GM19240 (cell line): ENCODE data around the gene DOCK11.
"Not testable (repeated sequence)": the region's sequence is repeated elsewhere in the genome, so short reads cannot be mapped to it uniquely, and the experiment has no call there.

ENCODE experiments used
- DNase-seq: peaks from one replicate; pipeline ENCODE4 v3.0.0; 2011; ENCODE audit warnings: low spot score; ENCODE audit not compliant: insufficient read length

Gene DOCK11

DNA sequence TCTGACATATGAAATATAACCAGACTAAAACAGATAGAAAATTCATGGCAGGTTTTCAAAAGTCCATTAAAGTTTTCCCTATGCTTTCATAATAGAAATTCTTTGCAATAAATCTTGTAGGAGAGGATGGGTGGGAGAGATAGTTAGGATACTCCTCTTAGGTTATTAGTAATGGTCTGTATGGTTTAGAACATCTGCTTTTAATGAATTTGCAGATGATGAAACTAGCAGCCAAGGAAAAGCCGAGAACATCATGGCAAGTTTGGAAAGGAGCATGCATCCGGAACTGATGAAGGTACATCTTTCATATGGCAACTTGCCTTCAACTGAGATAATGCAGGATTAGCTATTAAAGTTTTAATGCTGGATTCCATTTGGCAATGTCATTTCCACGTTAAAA is 70.7 kb downstream of the DOCK11 start:
- DNase-seq, result no peak

GRCh38 chrX:118569676-118570075 is 74.1 kb downstream of the DOCK11 start:
- no peak for DNase-seq

DNA sequence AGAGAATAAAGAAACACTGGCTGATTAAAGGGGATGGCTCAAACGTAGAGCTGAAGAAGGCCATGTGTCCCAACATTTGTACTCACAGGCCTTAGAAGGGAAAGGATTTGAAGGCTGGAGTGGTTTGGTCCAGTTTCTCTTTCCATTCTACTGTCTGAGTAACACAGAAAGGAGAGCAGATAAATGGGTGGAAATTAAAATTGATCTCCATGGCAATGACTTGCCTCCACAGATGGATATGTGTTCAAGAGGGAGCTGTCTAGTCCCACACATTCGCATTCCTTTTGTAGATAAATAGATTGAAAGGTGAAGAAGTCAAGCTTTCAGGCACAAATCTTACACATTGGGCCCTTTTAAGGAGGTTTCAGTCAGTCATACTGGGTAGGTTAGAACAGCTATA is 74.6 kb downstream of the DOCK11 start:
- no peak for DNase-seq

DNA sequence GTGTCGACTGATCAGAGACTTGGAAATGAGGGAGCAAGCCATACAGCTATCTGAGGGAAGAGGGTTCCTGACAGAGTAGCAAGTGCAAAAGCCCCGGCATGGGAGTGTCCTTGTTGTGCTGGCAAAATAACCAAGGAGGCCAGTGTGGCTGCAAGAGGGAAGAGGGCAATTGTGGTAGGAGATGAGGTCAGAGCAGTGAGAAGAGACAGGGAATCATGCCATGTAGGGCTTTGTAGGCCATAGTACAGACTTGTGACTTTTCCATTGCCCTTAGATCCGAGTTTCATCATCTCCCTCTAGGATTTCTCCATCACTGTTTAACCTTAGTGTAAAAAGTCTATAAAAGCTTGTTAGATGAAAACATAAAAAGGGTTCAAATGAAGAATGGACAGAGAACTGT is 76.2 kb downstream of the DOCK11 start:
- DNase-seq, result no peak

GRCh38 chrX:118574666-118575065 is 79.1 kb downstream of the DOCK11 start:
- DNase-seq, result no peak

- DNase-seq, result no peak
Observed at GRCh38 chrX:118577041-118577440, 81.4 kb downstream of the DOCK11 start.

DNA sequence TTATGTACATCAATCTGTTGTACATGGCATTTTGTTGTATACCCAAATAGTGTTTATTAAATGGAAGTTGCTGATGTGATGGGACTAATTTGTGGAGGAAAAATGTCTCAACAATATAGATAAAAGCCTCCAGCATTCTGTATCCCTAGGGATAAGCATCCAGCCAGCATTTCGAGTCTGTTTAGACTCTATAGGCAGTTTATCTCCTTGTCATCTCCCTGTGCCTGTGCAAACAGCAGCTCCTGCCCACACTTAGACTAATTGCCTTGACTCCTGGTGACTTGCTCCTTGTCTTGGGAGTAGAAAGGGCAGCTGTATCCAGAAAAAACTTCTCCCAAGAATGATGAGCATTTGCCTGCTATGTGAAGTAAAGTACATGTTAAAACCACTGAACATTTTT is 83.8 kb downstream of the DOCK11 start:
- DNase-seq, result no peak

- DNase-seq, result not testable (repeated sequence)
Observed at GRCh38 chrX:118582926-118583325, 87.3 kb downstream of the DOCK11 start.

GRCh38 chrX:118583781-118584180 is 88.2 kb downstream of the DOCK11 start:
- DNase-seq, result no peak

DNA sequence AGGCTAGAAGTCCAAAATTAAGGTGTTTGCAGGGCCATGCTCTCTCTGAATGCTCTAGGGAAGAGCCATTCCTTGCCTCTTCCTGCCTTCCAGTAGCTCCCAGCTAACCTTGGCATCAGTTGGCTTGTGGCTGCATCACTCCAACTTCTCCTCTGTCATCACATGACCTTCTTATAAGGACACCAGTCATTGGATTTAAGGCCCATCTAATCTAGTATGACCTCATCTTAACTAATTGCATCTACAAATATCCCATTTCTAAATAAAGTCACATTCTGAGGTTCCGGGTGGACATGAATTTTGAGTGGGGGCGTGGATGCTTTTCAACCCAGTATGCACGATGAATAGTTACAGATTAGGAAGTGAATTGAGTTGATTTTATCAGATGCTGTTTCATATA is 89.7 kb downstream of the DOCK11 start:
- no peak for DNase-seq

DNA sequence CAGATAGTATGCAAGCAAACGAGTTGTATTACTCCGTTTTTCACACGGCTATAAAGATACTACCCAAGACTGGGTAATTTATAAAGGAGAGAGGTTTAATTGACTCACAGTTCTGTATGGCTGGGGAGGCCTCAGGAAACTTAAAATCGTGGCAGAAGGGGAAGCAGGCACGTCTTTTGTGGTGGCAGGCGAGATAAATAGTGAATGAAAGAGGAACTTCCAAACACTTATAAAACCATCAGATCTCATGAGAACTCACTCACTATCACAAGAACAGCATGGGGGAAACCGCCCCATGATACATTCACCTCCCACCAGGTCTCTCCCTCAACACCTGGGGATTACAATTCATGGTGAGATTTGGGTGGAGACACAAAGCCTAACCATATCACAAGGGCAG is 90.6 kb downstream of the DOCK11 start:
- DNase-seq, result not testable (repeated sequence)

- no peak for DNase-seq
Observed at GRCh38 chrX:118588715-118589114, 93.1 kb downstream of the DOCK11 start.

GRCh38 chrX:118589227-118589626 is 93.6 kb downstream of the DOCK11 start:
- DNase-seq, result no peak

GRCh38 chrX:118593407-118593806 is 97.8 kb downstream of the DOCK11 start:
- no peak for DNase-seq

DNA sequence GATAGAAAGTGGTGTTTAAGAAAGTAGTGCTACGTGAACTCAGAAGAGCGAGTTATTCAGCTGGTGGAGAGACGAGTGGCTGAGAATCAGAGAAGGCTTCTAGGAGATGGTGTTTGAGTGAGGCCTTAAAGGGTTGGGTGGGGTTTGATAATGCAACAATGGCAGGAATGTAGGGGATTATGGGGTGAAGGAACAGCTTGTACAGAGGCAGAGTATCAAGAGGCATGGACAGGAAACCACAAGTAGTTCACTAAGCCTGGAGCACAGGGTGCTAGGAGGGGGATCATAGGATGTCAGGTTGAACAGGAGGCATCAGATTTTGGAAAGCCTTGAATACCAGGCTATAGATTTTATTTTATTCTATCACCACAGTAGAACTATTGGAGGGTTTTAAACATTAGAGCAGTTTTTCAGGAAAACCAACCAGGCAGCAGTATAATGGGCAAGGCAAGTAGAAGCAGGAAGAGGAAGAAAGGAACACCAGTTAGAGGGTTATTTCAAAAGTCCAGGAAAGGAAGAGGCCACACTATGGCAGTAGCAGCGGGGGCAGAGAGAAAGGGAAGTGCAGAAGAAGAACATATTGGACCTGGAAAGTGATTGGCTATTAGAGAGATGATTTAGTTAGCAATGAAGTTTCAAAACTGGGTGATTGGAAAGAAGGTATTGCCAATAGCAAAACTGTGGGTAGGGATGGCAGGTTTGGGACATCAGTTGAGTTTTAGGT is 99.2 kb downstream of the DOCK11 start:
- DNase-seq, result no peak

- DNase-seq, result no peak
Observed at GRCh38 chrX:118595501-118596042, 100.0 kb downstream of the DOCK11 start.

GRCh38 chrX:118596390-118596789 is 100.8 kb downstream of the DOCK11 start:
- no peak for DNase-seq

DNA sequence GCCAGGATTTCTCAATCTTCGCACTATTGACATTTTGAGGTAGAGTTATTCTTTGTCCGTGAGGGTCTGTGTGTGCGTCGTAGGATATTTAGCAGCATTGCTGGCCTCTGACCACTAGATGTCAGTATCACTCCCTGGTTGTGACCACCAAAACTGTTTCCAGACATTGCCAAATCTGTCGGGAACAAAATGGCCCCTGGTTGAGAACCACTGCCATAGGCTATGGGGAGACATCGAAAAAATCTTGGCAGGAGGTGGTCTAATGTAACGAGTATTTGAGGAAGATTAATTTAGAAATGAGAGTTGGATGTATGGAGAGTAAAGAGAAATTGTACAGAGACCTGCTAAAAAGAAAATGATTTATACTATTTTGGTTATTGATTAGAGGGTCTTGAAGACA is 108.4 kb downstream of the DOCK11 start:
- DNase-seq, result peak; percentile 21

- no peak for DNase-seq
Observed at GRCh38 chrX:118612290-118612689, 116.7 kb downstream of the DOCK11 start.

DNA sequence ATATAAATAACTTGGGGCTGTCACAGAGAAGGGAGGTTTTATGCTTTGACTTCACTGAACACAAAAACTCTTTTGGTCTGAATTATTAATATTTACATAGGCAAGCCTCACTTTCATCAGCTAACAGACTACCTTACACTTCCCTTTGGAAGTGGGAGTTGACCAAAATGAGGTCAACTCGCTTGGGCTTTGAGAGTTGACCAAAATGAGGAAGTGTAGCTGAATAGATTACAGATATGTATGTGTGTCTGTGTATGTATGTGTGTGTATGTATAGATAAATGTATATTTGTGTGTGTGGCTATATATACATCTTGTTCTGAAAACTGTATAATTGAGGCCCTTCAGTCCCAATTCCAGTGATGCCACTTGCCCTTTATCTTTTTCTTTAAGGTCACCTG is 118.5 kb downstream of the DOCK11 start:
- DNase-seq, result no peak

DNA sequence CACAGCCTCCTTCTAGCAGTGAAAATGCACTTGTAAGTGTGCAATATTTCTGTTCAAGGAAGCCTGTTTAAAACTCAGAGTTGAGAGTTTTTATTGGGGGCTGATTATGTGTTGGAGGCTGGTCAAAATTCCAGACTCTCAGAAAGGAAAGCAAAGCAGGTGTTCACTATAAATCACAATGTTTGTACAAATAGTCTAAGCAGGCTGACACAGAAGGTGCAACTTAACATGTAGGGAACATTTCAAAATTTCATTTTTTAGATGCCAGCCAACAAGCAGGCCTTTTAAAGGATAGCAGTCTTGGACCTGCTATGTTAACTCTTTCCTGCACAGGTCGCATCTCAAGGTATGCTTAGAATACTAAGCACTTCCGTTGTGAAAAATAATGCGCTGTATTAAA is 119.5 kb downstream of the DOCK11 start:
- DNase-seq, result no peak

GRCh38 chrX:118621081-118621759 is 125.6 kb downstream of the DOCK11 start:
- DNase-seq, result no peak

- DNase-seq, result no peak
Observed at GRCh38 chrX:118623062-118623461, 127.4 kb downstream of the DOCK11 start.
